ENCODE measurements around the gene KANSL1. TPM values are rescaled to one million over a fixed set of nuclear protein-coding genes. Genes with fewer than 3 reads are reported as not detected.

KANSL1 gene
- total and polyA plus RNA-seq, 2 of the 4 experiments (the other 2 are of a cell fraction), result 19.1 to 49.6 TPM

- no peak overlapping the region for H3K4me2 ChIP-seq (ENCODE audit: low read depth, low read length)
- ATAC-seq (ENCODE audit: low read depth), result no peak
- H3K18ac ChIP-seq (ENCODE audit: low read depth, low read length), result no peak overlapping the region
- no peak overlapping the region for H3K27ac ChIP-seq (ENCODE audit: insufficient read depth, low read length)
- no peak overlapping the region for H3K14ac ChIP-seq (replicated peaks; ENCODE audit: low read depth, low read length)
- H2AK9ac ChIP-seq (replicated peaks; ENCODE audit: low read depth, low read length, poor library complexity), result no peak overlapping the region
- H3K27me3 ChIP-seq (ENCODE audit: control insufficient read depth, insufficient read depth, low read length), result no peaks in the 10 kb centered on the region
- no peaks in the 10 kb centered on the region for H3K36me3 ChIP-seq (ENCODE audit: control insufficient read depth, insufficient read depth, low read length)
- POLR2A ChIA-PET (ENCODE audit: unreplicated experiment), result no interaction called here
- H4K91ac ChIP-seq (ENCODE audit: insufficient read depth, low read depth, low read length), result no peak overlapping the region
- TF ChIP-seq USF2 (IDR thresholded peaks at IDR 0.05; ENCODE audit: low read depth, low read length) (no peak), CHD1 (IDR thresholded peaks at IDR 0.05; ENCODE audit: low read depth, low read length) (no peak), NFE2L2 (IDR thresholded peaks at IDR 0.05; ENCODE audit: low read depth, low read length) (no peak), BHLHE40 (IDR thresholded peaks at IDR 0.05; ENCODE audit: low read depth, low read length) (no peak), CTCF (conservative IDR thresholded peaks at IDR 0.05; ENCODE audit: low read depth, low read length) (no peak), ELK1 (IDR thresholded peaks at IDR 0.05; ENCODE audit: borderline replicate concordance, low read depth, low read length) (no peak), POLR2A (IDR thresholded peaks at IDR 0.05; ENCODE audit: low read depth, low read length) (no peak), FOS (IDR thresholded peaks at IDR 0.05; ENCODE audit: low read depth, low read length) (no peak), RFX5 (IDR thresholded peaks at IDR 0.05; ENCODE audit: low read depth, low read length) (no peak), SMC3 (IDR thresholded peaks at IDR 0.05; ENCODE audit: low read depth, low read length) (no peak)
- no peak overlapping the region for H2BK20ac ChIP-seq (ENCODE audit: low read depth, low read length)
- in situ Hi-C loops (cut with MboI; ENCODE audit: low sequenced_read_pairs) (no loop called here), dilution Hi-C loops (cut with HindIII; ENCODE audit: low sequenced_read_pairs, unreplicated experiment) (no loop called here), intact Hi-C loops (cut with micrococcal nuclease) (loop anchor here (10.0 kb wide), 1 partner anchor 55 kb away; no protein-coding TSS in a partner anchor)
- no peak overlapping the region for H3K23ac ChIP-seq (ENCODE audit: low read depth, low read length)
- H4K8ac ChIP-seq (ENCODE audit: low read depth in 2 of 2, low read length in 2 of 2), result no peak overlapping the region
- H2BK5ac ChIP-seq (ENCODE audit: low read depth, low read length, poor library complexity, severe bottlenecking), result no peak overlapping the region
- H3K79me1 ChIP-seq (ENCODE audit: low read depth in 1 of 2, low read length in 2 of 2), result peaks cover 0 to 59% of the 10 kb centered on the region in 2 experiments; a peak in 3 of 4 replicates
- DNase-seq, result no peak
- peaks cover 4% of the 10 kb centered on the region for H3K9me1 ChIP-seq (ENCODE audit: insufficient read depth, low read length)
- H3K4me1 ChIP-seq (ENCODE audit: control insufficient read depth, insufficient read depth, low read length), result peaks cover 3% of the 10 kb centered on the region
- H3K9me3 ChIP-seq (ENCODE audit: control insufficient read depth, insufficient read depth, low read length), result no peaks in the 10 kb centered on the region
- no peak overlapping the region for H3K4me3 ChIP-seq (ENCODE audit: insufficient read depth, low read depth, low read length)
- CTCF ChIA-PET, result interaction anchor here (1.3 kb wide), 1 partner anchor 9 kb away, joined by 4 read pairs; no protein-coding TSS in a partner anchor
- no peak overlapping the region for H4K5ac ChIP-seq (ENCODE audit: low read depth, low read length)
- H4K20me1 ChIP-seq (ENCODE audit: insufficient read depth, low read length), result peaks cover 87% of the 10 kb centered on the region
- H3K9ac ChIP-seq (ENCODE audit: low read depth, low read length), result no peak overlapping the region
- no peak overlapping the region for H3K56ac ChIP-seq (ENCODE audit: extremely low read depth, insufficient read depth, low read length)
- WGBS, 2 experiments (ENCODE audit: extremely low coverage in 2 of 2, insufficient read length in 1 of 2), result no CpG with 5 or more reads among the region's 1 CpG
- H2AFZ ChIP-seq (replicated peaks; ENCODE audit: low read length, poor library complexity), result no peak overlapping the region
- H3K4ac ChIP-seq (ENCODE audit: low read depth, low read length), result no peak overlapping the region
- no TSS peak for BruUV-seq (replicated peaks)
- no peak overlapping the region for H2AK5ac ChIP-seq (ENCODE audit: low read depth, low read length)
- no peak overlapping the region for H2BK15ac ChIP-seq (ENCODE audit: low read depth, low read length)
- no peak overlapping the region for H2BK120ac ChIP-seq (ENCODE audit: low read depth, low read length)
Observed at GRCh38 chr17:46099865-46100264, 93.4 kb downstream of the KANSL1 start.

Data from IMR-90 (cell line).